Fibroblast of villous mesenchyme (primary cell): Measurements from ENCODE around the gene TXLNG. TPM values are rescaled to one million over a fixed set of nuclear protein-coding genes. Genes with fewer than 3 reads are reported as not detected.

Experiments used
- DNase-seq: peaks from one replicate; pipeline ENCODE4 v3.0.0-alpha.2; 2010; ENCODE audit warnings: low read depth
- H3K4me3 ChIP-seq: 2 replicates; pipeline ENCODE4 v1.5.1; 2011; ENCODE audit warnings: low read depth, mild to moderate bottlenecking, low read length
- CTCF ChIP-seq: IDR thresholded peaks from 2 replicates; pipeline ENCODE4 v1.5.1; 2012; ENCODE audit warnings: low read depth, mild to moderate bottlenecking, low read length; ENCODE audit not compliant: insufficient read depth
- total RNA-seq: library from RNA; depleted of rRNA; stranded (reverse); fragments of >200 nt; gene quantifications from 2 replicates; pipeline ENCODE4 v1.2.3, GENCODE V29; 2012

The TXLNG gene
- total RNA-seq, 1 donor = 13.8 TPM

- H3K4me3 ChIP-seq = peak overlapping the region; percentile 81
- no peak for DNase-seq
- no peak for TF ChIP-seq CTCF
Observed at GRCh38 chrX:16785247-16786138, 773 bp upstream of the TXLNG start.

GRCh38 chrX:16786791-16787735 lies 797 bp downstream of the TXLNG start:
- H3K4me3 ChIP-seq = peak overlapping the region; percentile 81
- no peak for TF ChIP-seq CTCF
- DNase-seq = peak; percentile 28

GRCh38 chrX:16788477-16788876 lies 2.2 kb downstream of the TXLNG start:
- TF ChIP-seq CTCF = no peak
- no peak overlapping the region for H3K4me3 ChIP-seq
- peak; percentile 30 for DNase-seq

- no peak for DNase-seq
- H3K4me3 ChIP-seq = no peak overlapping the region
- no peak for TF ChIP-seq CTCF
Observed at GRCh38 chrX:16796298-16796697, 10.0 kb downstream of the TXLNG start.

GRCh38 chrX:16797358-16797757 lies 11.1 kb downstream of the TXLNG start:
- TF ChIP-seq CTCF = no peak
- H3K4me3 ChIP-seq = no peak overlapping the region
- DNase-seq = no peak

- H3K4me3 ChIP-seq = no peak overlapping the region
- TF ChIP-seq CTCF = no peak
- no peak for DNase-seq
Observed at GRCh38 chrX:16797841-16798240, 11.6 kb downstream of the TXLNG start.
